HepG2 (cell line): ENCODE measurements around the gene DHX8. TPM values are rescaled to one million over a fixed set of nuclear protein-coding genes. Genes with fewer than 3 reads are reported as not detected.

Experiments used
- ATAC-seq: fragments of 200-7000 bp; cut with Tn5 transposase; 3 replicates; pipeline ENCODE4 v1.9.1; 2020; ENCODE audit warnings: mild to moderate bottlenecking, moderate library complexity
- BruUV-seq: library from RNA; stranded (reverse); fragments of 400-500 nt; replicated peaks from 2 replicates; lab custom pipeline; 2021; lab: Mats Ljungman, UMichigan
- CTCF ChIA-PET: fragments of 300-600 bp; formaldehyde crosslinking; extraction: SDS; loops from one replicate; lab custom pipeline; 2021; ENCODE audit warnings: low total read pairs, inconsistent platforms, low intra/inter-chr PET ratio; lab: Yijun Ruan, JAX
- POLR2A ChIA-PET: fragments of 350-600 bp; sonication (Branson Sonifier 250); formaldehyde crosslinking; loops from one replicate; lab custom pipeline; 2020; ENCODE audit warnings: antibody characterized with exemption, inconsistent platforms; lab: Yijun Ruan, JAX
- DNase-seq: peaks from one replicate; pipeline ENCODE4 v3.0.0-alpha.2; 2015; ENCODE audit warnings: low spot score
- FAIRE-seq: peaks from 3 replicates; lab custom pipeline; 2011; peaks lifted over from hg19 to GRCh38; lab: Jason Lieb, UNC
- H2AFZ ChIP-seq: one replicate; pipeline ENCODE4 v1.6.1; 2011; ENCODE audit warnings: low read length, inconsistent platforms
- H3K27ac ChIP-seq: fragments of 300-600 bp; 3 replicates; pipeline ENCODE4 v1.8.0; 2011; ENCODE audit warnings: mixed run types, mild to moderate bottlenecking, mixed read lengths, low read length, inconsistent platforms; ENCODE audit not compliant: insufficient read depth; ENCODE audit errors: extremely low read length
- H3K27me3 ChIP-seq, 2 experiments: fragments of 200-600 bp in 1 of 2; 2 replicates in 1 of 2; 3 replicates in 1 of 2; pipeline versions ENCODE4 v1.6.0 to v1.8.0; 2011; ENCODE audit warnings: low read length in 2 of 2, mild to moderate bottlenecking in 2 of 2, moderate library complexity in 2 of 2, inconsistent platforms in 1 of 2; ENCODE audit not compliant: insufficient read depth in 2 of 2, control insufficient read depth in 1 of 2
- H3K36me3 ChIP-seq, 2 experiments: fragments of 200-600 bp in 1 of 2; replicated peaks in 1 of 2; 2 replicates in 1 of 2; 3 replicates in 1 of 2; pipeline versions ENCODE4 v1.5.1 to v1.8.0; 2011; ENCODE audit warnings: low read length in 2 of 2, inconsistent platforms in 1 of 2; ENCODE audit not compliant: insufficient read depth in 2 of 2, control insufficient read depth in 1 of 2
- H3K4me1 ChIP-seq: 2 replicates; pipeline ENCODE4 v1.5.1; 2012; ENCODE audit warnings: low read length, inconsistent platforms; ENCODE audit not compliant: insufficient read depth
- H3K4me2 ChIP-seq: 2 replicates; pipeline ENCODE4 v1.6.0; 2011; ENCODE audit warnings: low read depth, low read length, inconsistent platforms
- H3K4me3 ChIP-seq, 3 experiments: fragments of 200-600 bp in 1 of 3; sonication (generic), shearing (Covaris generic) in 1 of 3; replicated peaks in 1 of 3; 2 replicates each; pipeline ENCODE4 v1.5.1; 2011 to 2016; ENCODE audit warnings: low read length in 3 of 3, inconsistent platforms in 2 of 3, low read depth in 2 of 3, mild to moderate bottlenecking in 2 of 3, control low read depth in 1 of 3, mixed read lengths in 1 of 3; ENCODE audit not compliant: insufficient read depth in 1 of 3
- H3K79me2 ChIP-seq: one replicate; pipeline ENCODE4 v1.6.1; 2011; ENCODE audit warnings: low read length, inconsistent platforms; ENCODE audit not compliant: insufficient read depth
- H3K9ac ChIP-seq: 2 replicates; pipeline ENCODE4 v1.6.0; 2011; ENCODE audit warnings: mild to moderate bottlenecking, low read depth, low read length, inconsistent platforms; ENCODE audit not compliant: insufficient read depth
- H3K9me3 ChIP-seq: 2 replicates; pipeline ENCODE4 v1.5.1; 2012; ENCODE audit warnings: mild to moderate bottlenecking, low read length
- H4K20me1 ChIP-seq: 2 replicates; pipeline ENCODE4 v1.6.0; 2011; ENCODE audit warnings: inconsistent platforms, mild to moderate bottlenecking, low read length, moderate library complexity; ENCODE audit not compliant: insufficient read depth
- EHMT2 ChIP-seq: fragments of 200-600 bp; sonication (generic); IDR thresholded peaks from 2 replicates; pipeline ENCODE4 v1.7.0; 2017; ENCODE audit warnings: antibody characterized with exemption, low read depth, low read length, borderline replicate concordance
- MAZ ChIP-seq, 2 experiments: sonication (generic) in 1 of 2; formaldehyde crosslinking in 1 of 2; IDR thresholded peaks; 2 replicates each; pipeline versions ENCODE4 v1.5.0 to v1.6.1; 2012 to 2020; ENCODE audit warnings: low read depth in 2 of 2, mild to moderate bottlenecking in 2 of 2, borderline replicate concordance in 1 of 2, improper control_type of control experiment in 1 of 2, low read length in 1 of 2, missing genetic modification reagents in 1 of 2, moderate library complexity in 1 of 2
- MXI1 ChIP-seq: IDR thresholded peaks from 3 replicates; pipeline ENCODE4 v1.6.1; 2012; ENCODE audit warnings: low read depth, low read length, inconsistent platforms, borderline replicate concordance
- PCBP2 ChIP-seq: fragments of 200-400 bp; formaldehyde crosslinking; optimal IDR thresholded peaks from 2 replicates; pipeline ENCODE3; 2018; ENCODE audit warnings: low read length, low read depth; ENCODE audit not compliant: poor library complexity, severe bottlenecking
- SAFB2 ChIP-seq: sonication (generic); formaldehyde crosslinking; IDR thresholded peaks from 2 replicates; pipeline ENCODE4 v1.5.1; 2020; ENCODE audit warnings: missing genetic modification reagents, low read depth, mild to moderate bottlenecking, borderline replicate concordance
- ZNF142 ChIP-seq: sonication (generic); formaldehyde crosslinking; IDR thresholded peaks from 2 replicates; pipeline ENCODE4 v1.4.0; 2020; ENCODE audit warnings: missing genetic modification reagents
- ZNF354B ChIP-seq: sonication (generic); formaldehyde crosslinking; IDR thresholded peaks from 2 replicates; pipeline ENCODE4 v1.8.0; 2022; ENCODE audit warnings: mild to moderate bottlenecking, missing genetic modification reagents
- ZNF670 ChIP-seq: sonication (generic); formaldehyde crosslinking; IDR thresholded peaks from 2 replicates; pipeline ENCODE4 v1.8.0; 2022; ENCODE audit warnings: mild to moderate bottlenecking, missing genetic modification reagents, borderline replicate concordance
- ZNF75D ChIP-seq: sonication (generic); formaldehyde crosslinking; IDR thresholded peaks from 2 replicates; pipeline ENCODE4 v1.8.1; 2023; ENCODE audit warnings: missing genetic modification reagents, mild to moderate bottlenecking, borderline replicate concordance
- WGBS: methylation state at CpG from one replicate; pipeline ENCODE4 v1.1.6; 2017; ENCODE audit warnings: low lambda C conversion rate; 5-methylcytosine and 5-hydroxymethylcytosine counted together
- in situ Hi-C: cut with HindIII; loops from 2 replicates; pipeline ENCODE4 v1.10.0; 2017; ENCODE audit warnings: low pct_unique_long_range_greater_than_20kb; ENCODE audit not compliant: extremely low pct_ligation_motif_present
- intact Hi-C: fragments of 100-400 bp; cut with micrococcal nuclease; formaldehyde crosslinking; loops from one replicate; pipeline ENCODE4 v1.10.0; 2022; ENCODE audit not compliant: unreplicated experiment
- polyA plus RNA-seq, 8 experiments: library from polyadenylated mRNA; depleted of rRNA in 3 of 8; stranded (reverse) in 7 of 8; unstranded in 1 of 8; fragments of >200 nt; fragmentation: Illumina TruSeq in 4 of 8; extraction: Trizol in 4 of 8; gene quantifications; 2 replicates each; pipeline versions ENCODE4 v1.2.1 to v1.2.3, GENCODE V29; 2011 to 2016; ENCODE audit warnings: low read depth in 4 of 8, missing spikeins in 1 of 8, mixed read lengths in 1 of 8; ENCODE audit not compliant: insufficient read depth in 1 of 8
- total RNA-seq, 5 experiments: library from RNA; depleted of rRNA; stranded (reverse); fragments of >200 nt; fragmentation: Illumina TruSeq; extraction: Trizol; gene quantifications; 2 replicates each; pipeline ENCODE4 v1.2.3, GENCODE V29; 2016; ENCODE audit warnings: low read depth in 1 of 5
- TF ChIP-seq, protein P1 (sequence below): sonication (generic); formaldehyde crosslinking; IDR thresholded peaks from 2 replicates; pipeline ENCODE4 v1.5.1; 2020; ENCODE audit warnings: mild to moderate bottlenecking, moderate library complexity, missing genetic modification reagents
- TF ChIP-seq, protein P2 (sequence below): sonication (generic); formaldehyde crosslinking; IDR thresholded peaks from 2 replicates; pipeline ENCODE4 v1.4.0; 2020; ENCODE audit warnings: missing genetic modification reagents

Gene DHX8
- total and polyA plus RNA-seq, 2 of the 13 experiments (the other 11 are each of a cell fraction or from before 2014, with no cell fraction given) = 24.8 to 48.9 TPM

- Histone ChIP-seq H3K9ac (peak overlapping the region; percentile 65), H4K20me1 (no peaks in the 10 kb centered on the region), H2AFZ (no peak overlapping the region), H3K27ac (peak overlapping the region; percentile 96), H3K4me1 (peaks cover 97% of the 10 kb centered on the region), H3K4me2 (peak overlapping the region; percentile 57), H3K79me2 (peaks cover 12% of the 10 kb centered on the region), H3K36me3 (peaks cover 22 to 48% of the 10 kb centered on the region in 2 experiments), H3K27me3 (no peaks in the 10 kb centered on the region), H3K9me3 (no peaks in the 10 kb centered on the region), H3K4me3 (peak overlapping the region in 1 of 3 experiments; percentile 38; a peak in 2 of 6 replicates)
- 13% methylated on average over 3 of the region's 3 CpGs for WGBS
- DNase-seq (no peak), FAIRE-seq (no peak), ATAC-seq (no peak)
- ChIA-PET CTCF (no interaction called here), POLR2A (interaction anchor here (0.6 to 23.9 kb wide), 29 partner anchors 9 to 309 kb away, joined by 3 to 1546 read pairs (median 4); partner anchors contain the start of genes ARL4D, DHX8 and ETV4)
- intact Hi-C loops (no loop called here), in situ Hi-C loops (no loop called here)
- BruUV-seq = no TSS peak
- TF ChIP-seq, protein P1, sequence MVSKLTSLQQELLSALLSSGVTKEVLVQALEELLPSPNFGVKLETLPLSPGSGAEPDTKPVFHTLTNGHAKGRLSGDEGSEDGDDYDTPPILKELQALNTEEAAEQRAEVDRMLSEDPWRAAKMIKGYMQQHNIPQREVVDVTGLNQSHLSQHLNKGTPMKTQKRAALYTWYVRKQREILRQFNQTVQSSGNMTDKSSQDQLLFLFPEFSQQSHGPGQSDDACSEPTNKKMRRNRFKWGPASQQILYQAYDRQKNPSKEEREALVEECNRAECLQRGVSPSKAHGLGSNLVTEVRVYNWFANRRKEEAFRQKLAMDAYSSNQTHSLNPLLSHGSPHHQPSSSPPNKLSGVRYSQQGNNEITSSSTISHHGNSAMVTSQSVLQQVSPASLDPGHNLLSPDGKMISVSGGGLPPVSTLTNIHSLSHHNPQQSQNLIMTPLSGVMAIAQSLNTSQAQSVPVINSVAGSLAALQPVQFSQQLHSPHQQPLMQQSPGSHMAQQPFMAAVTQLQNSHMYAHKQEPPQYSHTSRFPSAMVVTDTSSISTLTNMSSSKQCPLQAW (CRISPR knock-in tag) = peak; percentile 2; the same call in 1 of the 2 replicates
- TF ChIP-seq EHMT2 (no peak), SAFB2 (no peak), MAZ (IDR thresholded peaks at IDR 0.05; ENCODE audit: borderline replicate concordance, low read depth, low read length) (no peak), MAZ (CRISPR knock-in tag; IDR thresholded peaks at IDR 0.05; ENCODE audit: low read depth) (no peak), MXI1 (no peak), ZNF75D (CRISPR knock-in tag) (no peak), ZNF142 (no peak), ZNF670 (CRISPR knock-in tag) (no peak), ZNF354B (no peak), PCBP2 (no peak)
- TF ChIP-seq, protein P2, sequence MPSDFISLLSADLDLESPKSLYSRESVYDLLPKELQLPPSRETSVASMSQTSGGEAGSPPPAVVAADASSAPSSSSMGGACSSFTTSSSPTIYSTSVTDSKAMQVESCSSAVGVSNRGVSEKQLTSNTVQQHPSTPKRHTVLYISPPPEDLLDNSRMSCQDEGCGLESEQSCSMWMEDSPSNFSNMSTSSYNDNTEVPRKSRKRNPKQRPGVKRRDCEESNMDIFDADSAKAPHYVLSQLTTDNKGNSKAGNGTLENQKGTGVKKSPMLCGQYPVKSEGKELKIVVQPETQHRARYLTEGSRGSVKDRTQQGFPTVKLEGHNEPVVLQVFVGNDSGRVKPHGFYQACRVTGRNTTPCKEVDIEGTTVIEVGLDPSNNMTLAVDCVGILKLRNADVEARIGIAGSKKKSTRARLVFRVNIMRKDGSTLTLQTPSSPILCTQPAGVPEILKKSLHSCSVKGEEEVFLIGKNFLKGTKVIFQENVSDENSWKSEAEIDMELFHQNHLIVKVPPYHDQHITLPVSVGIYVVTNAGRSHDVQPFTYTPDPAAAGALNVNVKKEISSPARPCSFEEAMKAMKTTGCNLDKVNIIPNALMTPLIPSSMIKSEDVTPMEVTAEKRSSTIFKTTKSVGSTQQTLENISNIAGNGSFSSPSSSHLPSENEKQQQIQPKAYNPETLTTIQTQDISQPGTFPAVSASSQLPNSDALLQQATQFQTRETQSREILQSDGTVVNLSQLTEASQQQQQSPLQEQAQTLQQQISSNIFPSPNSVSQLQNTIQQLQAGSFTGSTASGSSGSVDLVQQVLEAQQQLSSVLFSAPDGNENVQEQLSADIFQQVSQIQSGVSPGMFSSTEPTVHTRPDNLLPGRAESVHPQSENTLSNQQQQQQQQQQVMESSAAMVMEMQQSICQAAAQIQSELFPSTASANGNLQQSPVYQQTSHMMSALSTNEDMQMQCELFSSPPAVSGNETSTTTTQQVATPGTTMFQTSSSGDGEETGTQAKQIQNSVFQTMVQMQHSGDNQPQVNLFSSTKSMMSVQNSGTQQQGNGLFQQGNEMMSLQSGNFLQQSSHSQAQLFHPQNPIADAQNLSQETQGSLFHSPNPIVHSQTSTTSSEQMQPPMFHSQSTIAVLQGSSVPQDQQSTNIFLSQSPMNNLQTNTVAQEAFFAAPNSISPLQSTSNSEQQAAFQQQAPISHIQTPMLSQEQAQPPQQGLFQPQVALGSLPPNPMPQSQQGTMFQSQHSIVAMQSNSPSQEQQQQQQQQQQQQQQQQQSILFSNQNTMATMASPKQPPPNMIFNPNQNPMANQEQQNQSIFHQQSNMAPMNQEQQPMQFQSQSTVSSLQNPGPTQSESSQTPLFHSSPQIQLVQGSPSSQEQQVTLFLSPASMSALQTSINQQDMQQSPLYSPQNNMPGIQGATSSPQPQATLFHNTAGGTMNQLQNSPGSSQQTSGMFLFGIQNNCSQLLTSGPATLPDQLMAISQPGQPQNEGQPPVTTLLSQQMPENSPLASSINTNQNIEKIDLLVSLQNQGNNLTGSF (CRISPR knock-in tag) = no peak
These were observed 47.3 kb downstream of the DHX8 start for GRCh38 chr17:43531082-43531378.
